Measurements from ENCODE around the gene MOV10L1.

MOV10L1 gene

DNA sequence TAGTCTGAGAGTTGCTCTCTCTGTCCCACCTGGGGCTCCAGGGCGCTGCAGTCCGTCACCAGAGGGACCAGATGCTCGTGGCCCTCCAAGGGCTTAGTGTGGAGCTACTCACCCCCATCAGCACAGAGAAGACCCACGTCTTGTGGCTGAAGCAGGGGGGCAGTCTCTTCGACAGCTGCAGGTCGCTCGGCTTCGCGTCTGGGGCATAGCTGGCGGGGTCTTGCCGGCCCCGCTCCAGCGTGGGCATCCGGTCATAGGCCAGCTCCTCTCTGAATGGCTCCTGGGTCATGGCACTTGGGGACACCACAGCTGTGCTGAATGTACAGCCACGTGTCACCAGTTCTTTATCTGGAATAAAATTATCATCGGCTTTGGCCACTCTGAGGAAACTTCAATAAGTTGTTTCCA lies 5.2 kb upstream of the MOV10L1 start:
- no peak for TF ChIP-seq EGR1 (IDR thresholded peaks at IDR 0.05)
- TF ChIP-seq, protein P1, sequence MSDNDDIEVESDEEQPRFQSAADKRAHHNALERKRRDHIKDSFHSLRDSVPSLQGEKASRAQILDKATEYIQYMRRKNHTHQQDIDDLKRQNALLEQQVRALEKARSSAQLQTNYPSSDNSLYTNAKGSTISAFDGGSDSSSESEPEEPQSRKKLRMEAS (IDR thresholded peaks at IDR 0.05), result no peak
- TF ChIP-seq, protein P2, sequence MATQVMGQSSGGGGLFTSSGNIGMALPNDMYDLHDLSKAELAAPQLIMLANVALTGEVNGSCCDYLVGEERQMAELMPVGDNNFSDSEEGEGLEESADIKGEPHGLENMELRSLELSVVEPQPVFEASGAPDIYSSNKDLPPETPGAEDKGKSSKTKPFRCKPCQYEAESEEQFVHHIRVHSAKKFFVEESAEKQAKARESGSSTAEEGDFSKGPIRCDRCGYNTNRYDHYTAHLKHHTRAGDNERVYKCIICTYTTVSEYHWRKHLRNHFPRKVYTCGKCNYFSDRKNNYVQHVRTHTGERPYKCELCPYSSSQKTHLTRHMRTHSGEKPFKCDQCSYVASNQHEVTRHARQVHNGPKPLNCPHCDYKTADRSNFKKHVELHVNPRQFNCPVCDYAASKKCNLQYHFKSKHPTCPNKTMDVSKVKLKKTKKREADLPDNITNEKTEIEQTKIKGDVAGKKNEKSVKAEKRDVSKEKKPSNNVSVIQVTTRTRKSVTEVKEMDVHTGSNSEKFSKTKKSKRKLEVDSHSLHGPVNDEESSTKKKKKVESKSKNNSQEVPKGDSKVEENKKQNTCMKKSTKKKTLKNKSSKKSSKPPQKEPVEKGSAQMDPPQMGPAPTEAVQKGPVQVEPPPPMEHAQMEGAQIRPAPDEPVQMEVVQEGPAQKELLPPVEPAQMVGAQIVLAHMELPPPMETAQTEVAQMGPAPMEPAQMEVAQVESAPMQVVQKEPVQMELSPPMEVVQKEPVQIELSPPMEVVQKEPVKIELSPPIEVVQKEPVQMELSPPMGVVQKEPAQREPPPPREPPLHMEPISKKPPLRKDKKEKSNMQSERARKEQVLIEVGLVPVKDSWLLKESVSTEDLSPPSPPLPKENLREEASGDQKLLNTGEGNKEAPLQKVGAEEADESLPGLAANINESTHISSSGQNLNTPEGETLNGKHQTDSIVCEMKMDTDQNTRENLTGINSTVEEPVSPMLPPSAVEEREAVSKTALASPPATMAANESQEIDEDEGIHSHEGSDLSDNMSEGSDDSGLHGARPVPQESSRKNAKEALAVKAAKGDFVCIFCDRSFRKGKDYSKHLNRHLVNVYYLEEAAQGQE (IDR thresholded peaks at IDR 0.05; ENCODE audit: low read depth), result no peak
- TF ChIP-seq, protein P3, sequence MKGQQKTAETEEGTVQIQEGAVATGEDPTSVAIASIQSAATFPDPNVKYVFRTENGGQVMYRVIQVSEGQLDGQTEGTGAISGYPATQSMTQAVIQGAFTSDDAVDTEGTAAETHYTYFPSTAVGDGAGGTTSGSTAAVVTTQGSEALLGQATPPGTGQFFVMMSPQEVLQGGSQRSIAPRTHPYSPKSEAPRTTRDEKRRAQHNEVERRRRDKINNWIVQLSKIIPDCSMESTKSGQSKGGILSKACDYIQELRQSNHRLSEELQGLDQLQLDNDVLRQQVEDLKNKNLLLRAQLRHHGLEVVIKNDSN (IDR thresholded peaks at IDR 0.05), result no peak
- TF ChIP-seq EP300 (IDR thresholded peaks at IDR 0.05; ENCODE audit: borderline replicate concordance), result no peak
- no peak for TF ChIP-seq RAD21 (IDR thresholded peaks at IDR 0.05; ENCODE audit: low read depth)

DNA sequence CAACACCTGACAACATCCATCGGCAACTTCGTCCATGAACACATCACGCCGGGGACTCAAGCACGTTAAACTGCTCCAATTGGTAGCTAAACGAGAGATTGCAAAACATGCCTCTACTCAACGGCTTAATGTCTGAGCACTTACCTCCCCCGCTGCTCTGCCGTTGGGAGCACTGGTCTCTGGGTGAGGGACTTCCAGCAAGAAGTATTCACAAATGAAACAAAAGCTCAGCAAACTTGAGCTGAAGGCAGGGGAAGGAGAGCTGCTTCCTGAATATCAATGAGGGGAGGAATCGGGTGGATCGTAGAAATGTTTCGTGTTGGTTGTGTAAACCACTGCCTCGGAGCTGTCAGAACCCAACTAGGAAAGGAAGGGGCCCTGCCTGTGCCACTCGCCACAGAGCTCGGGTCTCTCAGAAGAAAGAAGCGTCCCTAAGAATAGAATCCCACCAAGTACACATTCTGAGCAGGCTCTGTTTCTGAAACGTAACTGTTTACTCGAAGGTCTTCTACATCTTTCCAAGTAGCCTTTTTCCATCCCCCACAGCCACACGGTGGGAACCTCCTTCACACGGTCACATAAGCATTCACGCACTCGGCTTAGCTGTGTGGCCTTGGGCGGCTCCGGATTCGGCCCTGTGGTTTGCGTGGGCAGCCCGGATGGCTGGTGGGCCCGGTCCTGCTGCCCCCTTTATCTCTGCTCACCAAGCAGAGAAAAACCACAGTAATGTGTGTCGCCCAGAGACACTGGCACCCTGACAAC lies 4.4 kb upstream of the MOV10L1 start, which contains the start of gene MLC1:
TSS of gene MLC1 (minus strand) at position 216 of the 762 bp plus-strand sequence. CDS start 524 bp downstream, outside the sequence.
- TF ChIP-seq EP300 (IDR thresholded peaks at IDR 0.05; ENCODE audit: borderline replicate concordance), result no peak
- TF ChIP-seq CEBPB (IDR thresholded peaks at IDR 0.05), result no peak
- TF ChIP-seq YY1 (IDR thresholded peaks at IDR 0.05; ENCODE audit: low read depth), result no peak
- no peak for TF ChIP-seq TEAD4 (IDR thresholded peaks at IDR 0.05)
- no peak for TF ChIP-seq TCF12 (IDR thresholded peaks at IDR 0.05; ENCODE audit: low read depth)
- no peak for TF ChIP-seq ZBTB7A (IDR thresholded peaks at IDR 0.05; ENCODE audit: low read depth)

DNA sequence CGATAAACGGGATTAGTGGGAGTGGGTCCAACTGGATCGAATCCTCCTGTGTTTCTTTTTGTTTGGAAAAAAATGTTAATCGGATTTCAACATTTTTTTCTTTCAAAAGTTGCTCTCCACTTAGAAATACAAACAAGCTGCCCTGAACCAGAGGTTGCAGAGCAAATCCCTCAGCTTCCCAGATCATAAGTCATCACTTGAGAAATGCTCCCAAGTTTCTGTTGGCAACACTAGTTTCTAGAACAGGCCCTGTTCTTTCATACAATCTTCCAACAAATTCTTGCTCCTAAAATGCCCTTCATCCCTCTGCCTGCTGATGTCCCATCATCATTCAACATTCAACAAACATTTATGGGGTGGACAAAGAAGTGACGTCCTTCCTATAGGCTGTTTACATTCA lies 3.3 kb upstream of the MOV10L1 start:
- TF ChIP-seq RAD21 (IDR thresholded peaks at IDR 0.05; ENCODE audit: low read depth) (no peak), TAF1 (IDR thresholded peaks at IDR 0.05; ENCODE audit: low read depth) (no peak), EP300 (IDR thresholded peaks at IDR 0.05; ENCODE audit: borderline replicate concordance) (no peak), ZBTB7A (IDR thresholded peaks at IDR 0.05; ENCODE audit: low read depth) (no peak), NFIC (IDR thresholded peaks at IDR 0.05) (no peak), EGR1 (IDR thresholded peaks at IDR 0.05) (no peak), TEAD4 (IDR thresholded peaks at IDR 0.05) (no peak), FOXM1 (IDR thresholded peaks at IDR 0.05; ENCODE audit: borderline replicate concordance, low read depth) (no peak), CREB1 (IDR thresholded peaks at IDR 0.05; ENCODE audit: low read depth) (no peak)
- TF ChIP-seq, protein P3 (IDR thresholded peaks at IDR 0.05), result no peak
- TF ChIP-seq, protein P1 (IDR thresholded peaks at IDR 0.05), result no peak

DNA sequence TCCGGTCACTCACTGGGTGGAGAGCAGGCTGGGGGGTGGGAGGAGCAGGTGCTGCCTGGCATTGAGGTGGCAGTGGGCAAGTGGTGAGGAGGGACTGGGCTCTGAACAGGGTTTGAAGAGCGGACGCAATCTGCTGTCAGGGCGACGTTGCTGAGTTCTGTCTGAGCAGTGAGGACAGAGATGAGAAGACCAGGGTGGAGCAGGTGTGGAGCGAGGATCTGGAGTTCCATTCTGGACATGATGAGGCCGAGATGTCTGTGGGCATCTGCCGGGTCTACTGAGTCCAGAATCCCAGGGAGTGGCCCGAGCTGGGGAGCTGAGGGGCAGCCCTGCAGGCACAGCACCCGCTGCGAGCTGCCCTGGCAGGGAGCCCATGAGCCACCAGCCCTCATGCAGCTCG lies 2.2 kb upstream of the MOV10L1 start:
- TF ChIP-seq YY1 (IDR thresholded peaks at IDR 0.05; ENCODE audit: low read depth) (no peak), CEBPB (IDR thresholded peaks at IDR 0.05) (no peak), CREB1 (IDR thresholded peaks at IDR 0.05; ENCODE audit: low read depth) (no peak), FOXM1 (IDR thresholded peaks at IDR 0.05; ENCODE audit: borderline replicate concordance, low read depth) (no peak), EGR1 (IDR thresholded peaks at IDR 0.05) (no peak), NFIC (IDR thresholded peaks at IDR 0.05) (no peak), EP300 (IDR thresholded peaks at IDR 0.05; ENCODE audit: borderline replicate concordance) (no peak), ZBTB7A (IDR thresholded peaks at IDR 0.05; ENCODE audit: low read depth) (no peak)
- TF ChIP-seq, protein P2 (IDR thresholded peaks at IDR 0.05; ENCODE audit: low read depth), result no peak
- TF ChIP-seq, protein P1 (IDR thresholded peaks at IDR 0.05), result no peak
- TF ChIP-seq, protein P3 (IDR thresholded peaks at IDR 0.05), result no peak

DNA sequence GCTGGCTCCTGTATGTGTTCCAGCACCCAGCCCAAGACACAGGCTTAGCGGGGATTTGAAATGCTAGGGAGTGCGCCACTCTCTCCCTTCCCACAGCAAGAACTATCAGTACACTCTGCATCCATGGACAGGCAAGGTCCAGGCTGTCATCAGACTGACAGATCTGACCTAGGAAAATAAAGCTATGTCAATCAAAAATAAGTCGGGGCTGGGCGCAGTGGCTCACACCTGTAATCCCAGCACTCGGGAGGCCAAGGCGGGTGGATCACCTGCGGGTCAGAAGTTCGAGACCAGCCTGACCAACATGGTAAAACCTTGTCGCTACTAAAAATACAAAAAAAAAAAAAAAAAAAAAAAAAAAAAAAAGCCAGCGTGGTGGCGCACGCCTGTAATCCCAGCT lies 1.7 kb upstream of the MOV10L1 start:
- TF ChIP-seq EP300 (IDR thresholded peaks at IDR 0.05; ENCODE audit: borderline replicate concordance), result no peak
- TF ChIP-seq FOXM1 (IDR thresholded peaks at IDR 0.05; ENCODE audit: borderline replicate concordance, low read depth), result no peak
- TF ChIP-seq, protein P3 (IDR thresholded peaks at IDR 0.05), result no peak
- TF ChIP-seq RAD21 (IDR thresholded peaks at IDR 0.05; ENCODE audit: low read depth), result no peak
- no peak for TF ChIP-seq EGR1 (IDR thresholded peaks at IDR 0.05)
- no peak for TF ChIP-seq NFIC (IDR thresholded peaks at IDR 0.05)
- TF ChIP-seq CEBPB (IDR thresholded peaks at IDR 0.05), result no peak
- TF ChIP-seq ZBTB7A (IDR thresholded peaks at IDR 0.05; ENCODE audit: low read depth), result no peak
